SU-DHL-6 (cell line): ENCODE results near the gene SH2D3A.
A peak's percentile ranks its signal among the peaks of the same experiment; 100 is the strongest.

Experiments used
- H2AFZ ChIP-seq: fragments of 200-600 bp; sonication (generic); 2 replicates; pipeline ENCODE4 v1.6.1; 2014; ENCODE audit warnings: low read depth, mild to moderate bottlenecking, moderate library complexity, mixed read lengths, antibody characterized with exemption, low read length; ENCODE audit not compliant: severe bottlenecking
- H3F3A ChIP-seq: fragments of 200-600 bp; shearing (Covaris generic); 2 replicates; pipeline ENCODE4 v1.6.0; 2016; ENCODE audit warnings: antibody characterized with exemption, mild to moderate bottlenecking; ENCODE audit not compliant: insufficient read depth
- H3K27ac ChIP-seq: fragments of 200-600 bp; sonication (generic); 2 replicates; pipeline ENCODE4 v1.5.1; 2016; ENCODE audit warnings: low read depth, mild to moderate bottlenecking, low read length, moderate library complexity, mixed read lengths
- H3K27me3 ChIP-seq: fragments of 200-600 bp; sonication (generic), shearing (Covaris generic); 2 replicates; pipeline ENCODE4 v1.6.0; 2014; ENCODE audit warnings: mild to moderate bottlenecking, low read length
- H3K36me3 ChIP-seq: fragments of 200-600 bp; sonication (generic); 2 replicates; pipeline ENCODE4 v1.6.1; 2014; ENCODE audit warnings: mild to moderate bottlenecking, low read length, mixed read lengths
- H3K4me2 ChIP-seq: fragments of 300-600, 200-600 bp; shearing (Covaris generic), sonication (generic); 2 replicates; pipeline ENCODE4 v1.6.0; 2014; ENCODE audit warnings: low read length, low read depth, mild to moderate bottlenecking; ENCODE audit not compliant: poor library complexity, severe bottlenecking
- H3K4me3 ChIP-seq: fragments of 200-600 bp; sonication (generic); 2 replicates; pipeline ENCODE4 v1.5.1; 2014; ENCODE audit warnings: antibody characterized with exemption, low read length, mild to moderate bottlenecking, mixed read lengths; ENCODE audit not compliant: insufficient read depth, poor library complexity, severe bottlenecking
- H3K79me2 ChIP-seq: fragments of 200-600 bp; sonication (generic); 2 replicates; pipeline ENCODE4 v1.6.1; 2014; ENCODE audit warnings: mild to moderate bottlenecking, low read length, moderate library complexity; ENCODE audit not compliant: insufficient read depth
- H3K9ac ChIP-seq: fragments of 200-600 bp; sonication (generic); 2 replicates; pipeline ENCODE4 v1.7.0; 2014; ENCODE audit warnings: mild to moderate bottlenecking, low read length
- H3K9me2 ChIP-seq: fragments of 200-600 bp; sonication (generic); replicated peaks from 2 replicates; pipeline ENCODE4 v1.6.1; 2014; ENCODE audit warnings: low read length; ENCODE audit not compliant: insufficient read depth
- H3K9me3 ChIP-seq: fragments of 200-600 bp; sonication (generic); 2 replicates; pipeline ENCODE4 v1.6.1; 2014; ENCODE audit warnings: low read length, mixed read lengths; ENCODE audit not compliant: insufficient read depth
- H4K20me1 ChIP-seq: fragments of 200-600 bp; sonication (generic); 2 replicates; pipeline ENCODE4 v1.6.1; 2014; ENCODE audit warnings: low read depth, mild to moderate bottlenecking, antibody characterized with exemption, low read length, moderate library complexity, mixed read lengths
- CTCF ChIP-seq: fragments of 200-600 bp; sonication (generic); IDR thresholded peaks from one replicate; pipeline ENCODE4 v1.5.1; 2017; ENCODE audit warnings: antibody characterized with exemption, mild to moderate bottlenecking, low read length, moderate library complexity; ENCODE audit not compliant: insufficient read depth, poor library complexity, severe bottlenecking
- EZH2phosphoT487 ChIP-seq: fragments of 200-600 bp; sonication (generic), shearing (Covaris generic); conservative IDR thresholded peaks from 2 replicates; pipeline ENCODE4 v1.6.1; 2018; ENCODE audit warnings: mild to moderate bottlenecking, antibody characterized with exemption, low read length, moderate library complexity, mixed read lengths

The SH2D3A gene

GRCh38 chr19:6767357-6768235 is at the start of gene SH2D3A:
SH2D3A (minus strand) TSS chr19:6767435; CDS start chr19:6763748, 3,687 bp downstream.
- Histone ChIP-seq H3K9me2 (no peaks in the 10 kb centered on the region), H3K4me2 (peak within 1 kb of the TSS; percentile 84)
- TF ChIP-seq EZH2phosphoT487 (no peak), CTCF (no peak)

GRCh38 chr19:6813659-6814058 is 46.4 kb upstream of the SH2D3A start:
- H3K36me3 ChIP-seq: no peaks in the 10 kb centered on the region
- no peaks in the 10 kb centered on the region for H3K9me3 ChIP-seq
- no peaks in the 10 kb centered on the region for H3K27me3 ChIP-seq
- no peaks in the 10 kb centered on the region for H4K20me1 ChIP-seq
- no peak overlapping the region for H3K4me3 ChIP-seq
- H3K9me2 ChIP-seq: no peaks in the 10 kb centered on the region
- H3K27ac ChIP-seq: no peak overlapping the region; the same call in 1 of the 2 replicates
- H3F3A ChIP-seq: 0 out of 2 replicates have a peak, but pooled peaks cover 5% of the 10 kb centered on the region
- no peak overlapping the region for H3K9ac ChIP-seq
- H2AFZ ChIP-seq: no peak overlapping the region
- TF ChIP-seq EZH2phosphoT487: no peak
- no peak overlapping the region for H3K4me2 ChIP-seq
- peaks cover 76% of the 10 kb centered on the region for H3K79me2 ChIP-seq

More at GRCh38 chr19:6767357-6768235, at the start of gene SH2D3A:
- Histone ChIP-seq H4K20me1 (no peaks in the 10 kb centered on the region), H3K9me3 (no peaks in the 10 kb centered on the region), H3K36me3 (no peaks in the 10 kb centered on the region), H3K79me2 (peaks cover 10% of the 10 kb centered on the region; the same call in 1 of the 2 replicates), H3K27me3 (no peaks in the 10 kb centered on the region), H3F3A (peaks cover 11% of the 10 kb centered on the region), H3K27ac (peak within 1 kb of the TSS; percentile 51), H3K4me3 (peak within 1 kb of the TSS; percentile 69), H2AFZ (peak within 1 kb of the TSS; percentile 78), H3K9ac (peak within 1 kb of the TSS; percentile 59)

- Histone ChIP-seq H3K27ac (no peak overlapping the region), H3K9ac (no peak overlapping the region), H3K9me3 (no peaks in the 10 kb centered on the region), H3K9me2 (no peaks in the 10 kb centered on the region), H3F3A (0 out of 2 replicates have a peak, but pooled peaks cover 5% of the 10 kb centered on the region), H4K20me1 (no peaks in the 10 kb centered on the region), H3K4me3 (no peak overlapping the region), H2AFZ (no peak overlapping the region), H3K79me2 (peaks cover 75% of the 10 kb centered on the region), H3K4me2 (no peak overlapping the region), H3K27me3 (no peaks in the 10 kb centered on the region), H3K36me3 (0 out of 2 replicates have a peak, but pooled peaks cover 4% of the 10 kb centered on the region)
- TF ChIP-seq CTCF: no peak
- no peak for TF ChIP-seq EZH2phosphoT487
Measured at GRCh38 chr19:6812612-6813011, 45.4 kb upstream of the SH2D3A start.

- no peak overlapping the region for H3K4me3 ChIP-seq
- no peak overlapping the region for H2AFZ ChIP-seq
- H3K9me3 ChIP-seq: no peaks in the 10 kb centered on the region
- no peak overlapping the region for H3K4me2 ChIP-seq
- H3K9me2 ChIP-seq: no peaks in the 10 kb centered on the region
- no peak for TF ChIP-seq CTCF
- no peak for TF ChIP-seq EZH2phosphoT487
- no peaks in the 10 kb centered on the region for H3K27me3 ChIP-seq
- 0 out of 2 replicates have a peak, but pooled peaks cover 5% of the 10 kb centered on the region for H3F3A ChIP-seq
- no peak overlapping the region for H3K9ac ChIP-seq
- H3K36me3 ChIP-seq: 0 out of 2 replicates have a peak, but pooled peaks cover 4% of the 10 kb centered on the region
- H4K20me1 ChIP-seq: no peaks in the 10 kb centered on the region
- H3K27ac ChIP-seq: no peak overlapping the region
- peaks cover 78% of the 10 kb centered on the region for H3K79me2 ChIP-seq
Measured at GRCh38 chr19:6811906-6812305, 44.7 kb upstream of the SH2D3A start.
